ENCODE data around the gene BRSK2. TPM values are rescaled to one million over a fixed set of nuclear protein-coding genes. Genes with fewer than 3 reads are reported as not detected.

The BRSK2 gene
- total RNA-seq, 1 donor from 2014 or later = 4.0 TPM

DNA sequence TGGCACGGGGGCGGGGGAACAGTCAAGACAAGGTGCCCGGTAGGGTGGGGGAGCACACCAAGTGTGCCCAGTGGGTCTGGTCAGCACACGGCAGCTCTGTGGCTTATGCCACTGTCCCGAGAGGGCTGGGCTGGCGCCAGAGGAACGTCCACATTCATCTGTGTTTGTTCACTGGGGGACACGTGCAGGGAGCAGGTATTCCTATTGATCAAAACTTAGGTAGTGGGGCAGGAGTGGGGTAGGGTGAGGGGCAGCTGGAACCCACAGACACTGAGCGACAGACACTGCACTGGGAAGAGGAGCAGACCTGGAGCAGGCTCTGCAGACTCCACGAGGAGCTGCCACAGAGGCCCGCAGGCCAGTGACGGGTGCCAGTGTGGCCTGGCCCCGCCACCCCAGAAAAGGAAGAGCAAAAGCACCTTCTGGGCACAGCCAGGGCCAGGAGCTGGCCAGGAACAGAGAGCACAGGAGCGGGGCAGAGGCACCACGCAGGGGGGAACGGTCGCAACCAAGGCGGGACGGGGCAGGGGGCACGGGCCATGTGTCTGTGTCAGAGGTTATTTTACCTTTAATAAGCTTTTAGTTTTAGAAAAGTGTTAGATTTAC is 98.9 kb downstream of the BRSK2 start:
- Mint-ChIP-seq H3K27ac (ENCODE audit: unreplicated experiment) (no peak overlapping the region), H3K4me1 (ENCODE audit: unreplicated experiment) (peaks cover 9% of the 10 kb centered on the region), H3K4me3 (ENCODE audit: unreplicated experiment) (no peak overlapping the region), H3K27me3 (ENCODE audit: unreplicated experiment) (peaks cover 7% of the 10 kb centered on the region), H3K36me3 (ENCODE audit: low read depth, unreplicated experiment) (peaks cover 3% of the 10 kb centered on the region), H3K9me3 (ENCODE audit: unreplicated experiment) (no peaks in the 10 kb centered on the region)
- DNase-seq (ENCODE audit: low spot score) = no peak
- TF ChIP-seq, protein P1, sequence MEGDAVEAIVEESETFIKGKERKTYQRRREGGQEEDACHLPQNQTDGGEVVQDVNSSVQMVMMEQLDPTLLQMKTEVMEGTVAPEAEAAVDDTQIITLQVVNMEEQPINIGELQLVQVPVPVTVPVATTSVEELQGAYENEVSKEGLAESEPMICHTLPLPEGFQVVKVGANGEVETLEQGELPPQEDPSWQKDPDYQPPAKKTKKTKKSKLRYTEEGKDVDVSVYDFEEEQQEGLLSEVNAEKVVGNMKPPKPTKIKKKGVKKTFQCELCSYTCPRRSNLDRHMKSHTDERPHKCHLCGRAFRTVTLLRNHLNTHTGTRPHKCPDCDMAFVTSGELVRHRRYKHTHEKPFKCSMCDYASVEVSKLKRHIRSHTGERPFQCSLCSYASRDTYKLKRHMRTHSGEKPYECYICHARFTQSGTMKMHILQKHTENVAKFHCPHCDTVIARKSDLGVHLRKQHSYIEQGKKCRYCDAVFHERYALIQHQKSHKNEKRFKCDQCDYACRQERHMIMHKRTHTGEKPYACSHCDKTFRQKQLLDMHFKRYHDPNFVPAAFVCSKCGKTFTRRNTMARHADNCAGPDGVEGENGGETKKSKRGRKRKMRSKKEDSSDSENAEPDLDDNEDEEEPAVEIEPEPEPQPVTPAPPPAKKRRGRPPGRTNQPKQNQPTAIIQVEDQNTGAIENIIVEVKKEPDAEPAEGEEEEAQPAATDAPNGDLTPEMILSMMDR (IDR thresholded peaks at IDR 0.05; ENCODE audit: unreplicated experiment) = no peak

DNA sequence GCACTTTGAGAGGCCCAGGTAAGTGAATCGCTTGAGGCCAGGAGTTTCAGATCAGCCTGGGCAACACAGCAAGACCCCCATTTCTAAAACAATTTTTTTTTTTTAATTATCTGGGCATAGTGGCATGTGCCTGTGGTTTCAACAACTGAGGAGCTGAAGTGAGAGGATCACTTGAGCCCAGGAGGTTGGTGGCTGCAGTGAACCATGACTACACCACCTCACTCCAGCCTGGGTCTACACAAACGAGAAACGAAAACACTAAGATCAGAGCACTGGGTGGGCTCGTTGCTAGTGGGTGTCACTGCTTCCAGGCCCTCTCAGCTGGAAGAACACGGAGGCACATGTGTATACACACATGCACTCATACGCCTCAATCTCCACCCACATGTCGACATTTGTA is 100.9 kb downstream of the BRSK2 start:
- TF ChIP-seq, protein P1 (IDR thresholded peaks at IDR 0.05; ENCODE audit: unreplicated experiment) = no peak
- DNase-seq (ENCODE audit: low spot score) = no peak
- Mint-ChIP-seq H3K4me1 (ENCODE audit: unreplicated experiment) (peaks cover 5% of the 10 kb centered on the region), H3K27me3 (ENCODE audit: unreplicated experiment) (peaks cover 7% of the 10 kb centered on the region), H3K9me3 (ENCODE audit: unreplicated experiment) (no peaks in the 10 kb centered on the region), H3K36me3 (ENCODE audit: low read depth, unreplicated experiment) (peaks cover 3% of the 10 kb centered on the region), H3K27ac (ENCODE audit: unreplicated experiment) (no peak overlapping the region), H3K4me3 (ENCODE audit: unreplicated experiment) (no peak overlapping the region)

DNA sequence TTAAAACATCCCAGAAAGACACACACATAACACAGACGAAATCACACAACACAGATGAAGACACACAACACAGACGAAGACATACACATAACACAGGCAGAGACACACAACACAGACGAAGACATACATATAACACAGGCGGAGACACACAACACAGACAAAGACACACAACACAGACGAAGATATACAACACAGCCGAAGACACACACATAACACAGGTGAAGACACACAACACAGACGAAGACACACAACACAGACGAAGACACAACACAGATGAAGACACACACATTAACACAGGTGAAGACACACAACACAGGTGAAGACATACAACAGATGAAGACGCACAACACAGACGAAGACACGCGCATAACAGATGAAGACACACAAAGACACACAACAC is 101.6 kb downstream of the BRSK2 start:
- Mint-ChIP-seq H3K27me3 (ENCODE audit: unreplicated experiment) (peaks cover 5% of the 10 kb centered on the region), H3K4me3 (ENCODE audit: unreplicated experiment) (no peak overlapping the region), H3K36me3 (ENCODE audit: low read depth, unreplicated experiment) (peaks cover 5% of the 10 kb centered on the region), H3K9me3 (ENCODE audit: unreplicated experiment) (no peaks in the 10 kb centered on the region), H3K27ac (ENCODE audit: unreplicated experiment) (no peak overlapping the region), H3K4me1 (ENCODE audit: unreplicated experiment) (peaks cover 5% of the 10 kb centered on the region)
- DNase-seq (ENCODE audit: low spot score) = no peak
- TF ChIP-seq, protein P1 (IDR thresholded peaks at IDR 0.05; ENCODE audit: unreplicated experiment) = no peak

DNA sequence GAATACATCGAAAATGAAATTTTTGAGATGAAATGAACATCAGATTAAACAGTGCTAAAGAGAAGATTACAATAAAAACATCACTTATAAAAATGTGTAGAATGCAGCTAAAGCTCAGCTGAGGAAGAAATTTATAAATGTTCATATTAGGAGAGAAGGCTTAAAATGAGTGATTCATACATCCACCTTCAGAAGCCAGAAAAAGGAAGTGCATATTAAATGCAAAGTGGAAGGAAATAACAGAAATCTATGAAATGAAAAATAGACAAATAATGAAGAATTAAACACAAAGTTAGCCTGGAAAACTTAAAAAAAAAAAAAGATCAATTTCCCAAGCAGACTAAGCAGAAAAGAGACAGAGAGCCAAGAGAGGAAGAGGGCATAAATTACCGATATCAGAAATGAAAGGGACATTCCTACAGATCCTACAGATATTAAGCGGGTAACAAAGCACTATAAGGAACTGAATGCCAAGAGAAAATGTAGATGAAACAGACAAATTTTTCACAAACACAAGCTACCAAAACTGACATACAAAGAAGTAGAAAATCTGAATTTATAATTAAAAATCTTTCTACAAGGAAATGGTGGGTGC is 104.0 kb downstream of the BRSK2 start:
- no peaks in the 10 kb centered on the region for H3K9me3 Mint-ChIP-seq (ENCODE audit: unreplicated experiment)

DNA sequence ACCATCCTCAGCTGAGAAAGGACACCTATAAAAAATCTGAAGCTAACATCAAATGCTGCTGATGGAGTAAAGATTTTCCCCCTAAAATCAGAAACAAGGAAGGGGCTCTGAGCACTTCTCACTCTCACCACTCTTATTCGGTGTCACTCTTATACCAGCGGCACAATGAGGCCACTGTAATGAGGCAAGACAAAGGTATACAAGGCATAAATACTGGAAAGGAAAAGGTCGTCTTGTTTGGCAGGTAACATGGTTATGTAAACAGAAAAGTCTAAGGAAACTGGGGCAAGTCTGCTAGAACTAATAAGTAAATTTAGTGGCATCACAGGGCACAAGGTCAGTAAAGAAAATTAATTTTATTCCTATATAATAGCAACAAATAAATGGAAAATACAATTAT is 104.9 kb downstream of the BRSK2 start:
- Mint-ChIP-seq H3K36me3 (ENCODE audit: low read depth, unreplicated experiment) (peaks cover 9% of the 10 kb centered on the region), H3K4me1 (ENCODE audit: unreplicated experiment) (peaks cover 8% of the 10 kb centered on the region), H3K27me3 (ENCODE audit: unreplicated experiment) (peaks cover 4% of the 10 kb centered on the region), H3K9me3 (ENCODE audit: unreplicated experiment) (no peaks in the 10 kb centered on the region), H3K27ac (ENCODE audit: unreplicated experiment) (no peak overlapping the region), H3K4me3 (ENCODE audit: unreplicated experiment) (no peak overlapping the region)
- TF ChIP-seq, protein P1 (IDR thresholded peaks at IDR 0.05; ENCODE audit: unreplicated experiment) = no peak
- no peak for DNase-seq (ENCODE audit: low spot score)

More for the DNA sequence above, 104.0 kb downstream of the BRSK2 start:
- no peak overlapping the region for H3K27ac Mint-ChIP-seq (ENCODE audit: unreplicated experiment)
- DNase-seq (ENCODE audit: low spot score) = no peak
- H3K4me3 Mint-ChIP-seq (ENCODE audit: unreplicated experiment) = no peak overlapping the region
- TF ChIP-seq, protein P1 (IDR thresholded peaks at IDR 0.05; ENCODE audit: unreplicated experiment) = no peak
- peaks cover 10% of the 10 kb centered on the region for H3K4me1 Mint-ChIP-seq (ENCODE audit: unreplicated experiment)
- peaks cover 3% of the 10 kb centered on the region for H3K27me3 Mint-ChIP-seq (ENCODE audit: unreplicated experiment)
- peaks cover 8% of the 10 kb centered on the region for H3K36me3 Mint-ChIP-seq (ENCODE audit: low read depth, unreplicated experiment)
